ENCODE data around the gene FOXN3. TPM values are rescaled to one million over a fixed set of nuclear protein-coding genes. Genes with fewer than 3 reads are reported as not detected.
"Not testable (repeated sequence)": the region's sequence is repeated elsewhere in the genome, so short reads cannot be mapped to it uniquely, and the experiment has no call there.

Gene FOXN3
- polyA plus RNA-seq, 1 donor from 2014 or later: 10.3 TPM

DNA sequence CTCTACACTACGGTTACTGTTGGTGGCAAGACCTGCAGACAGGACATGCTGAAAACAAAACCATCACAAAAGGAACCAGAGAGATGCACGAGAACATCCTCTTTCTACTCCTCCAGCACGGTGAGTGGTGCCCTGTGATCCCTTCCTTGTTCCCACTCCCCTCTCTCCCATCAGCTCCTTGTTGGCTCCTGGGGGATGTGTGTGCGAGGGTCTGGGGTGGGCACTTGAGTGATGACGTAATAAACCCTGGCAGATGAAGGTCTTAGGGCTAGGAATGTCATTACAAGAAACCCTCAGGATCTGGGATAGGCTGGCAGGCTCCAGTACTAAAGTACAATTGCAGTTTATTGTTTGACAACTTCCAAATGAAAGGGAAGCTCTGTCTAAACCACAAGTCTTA, 261.5 kb downstream of the FOXN3 start:
- no peaks in the 10 kb centered on the region for H3K27me3 ChIP-seq (ENCODE audit: insufficient read depth, low read depth, low read length)
- no peaks in the 10 kb centered on the region for H3K79me2 ChIP-seq (replicated peaks; ENCODE audit: insufficient read depth, low read length)
- no peaks in the 10 kb centered on the region for H3K9me3 ChIP-seq (ENCODE audit: low read length)
- H3K4me2 ChIP-seq (ENCODE audit: low read length): no peak overlapping the region
- no peak overlapping the region for H3K9ac ChIP-seq (ENCODE audit: low read length)
- no peak overlapping the region for H3K4me3 ChIP-seq (ENCODE audit: low read length)
- no peak overlapping the region for H3K27ac ChIP-seq (ENCODE audit: low read length)
- no peaks in the 10 kb centered on the region for H3K9me2 ChIP-seq (ENCODE audit: insufficient read depth, low read length)
- TF ChIP-seq MXI1 (conservative IDR thresholded peaks at IDR 0.05; ENCODE audit: poor library complexity, severe bottlenecking) (no peak), EZH2 (IDR thresholded peaks at IDR 0.05; ENCODE audit: borderline replicate concordance, insufficient read depth, low read length, poor library complexity, severe bottlenecking) (no peak), RAD21 (conservative IDR thresholded peaks at IDR 0.05) (no peak), POLR2AphosphoS5 (IDR thresholded peaks at IDR 0.05) (no peak), TAF1 (IDR thresholded peaks at IDR 0.05; ENCODE audit: low read depth) (no peak), SMC3 (conservative IDR thresholded peaks at IDR 0.05; ENCODE audit: poor library complexity) (no peak), EP300 (conservative IDR thresholded peaks at IDR 0.05; ENCODE audit: poor library complexity, severe bottlenecking) (no peak)
- TF ChIP-seq, protein P1, sequence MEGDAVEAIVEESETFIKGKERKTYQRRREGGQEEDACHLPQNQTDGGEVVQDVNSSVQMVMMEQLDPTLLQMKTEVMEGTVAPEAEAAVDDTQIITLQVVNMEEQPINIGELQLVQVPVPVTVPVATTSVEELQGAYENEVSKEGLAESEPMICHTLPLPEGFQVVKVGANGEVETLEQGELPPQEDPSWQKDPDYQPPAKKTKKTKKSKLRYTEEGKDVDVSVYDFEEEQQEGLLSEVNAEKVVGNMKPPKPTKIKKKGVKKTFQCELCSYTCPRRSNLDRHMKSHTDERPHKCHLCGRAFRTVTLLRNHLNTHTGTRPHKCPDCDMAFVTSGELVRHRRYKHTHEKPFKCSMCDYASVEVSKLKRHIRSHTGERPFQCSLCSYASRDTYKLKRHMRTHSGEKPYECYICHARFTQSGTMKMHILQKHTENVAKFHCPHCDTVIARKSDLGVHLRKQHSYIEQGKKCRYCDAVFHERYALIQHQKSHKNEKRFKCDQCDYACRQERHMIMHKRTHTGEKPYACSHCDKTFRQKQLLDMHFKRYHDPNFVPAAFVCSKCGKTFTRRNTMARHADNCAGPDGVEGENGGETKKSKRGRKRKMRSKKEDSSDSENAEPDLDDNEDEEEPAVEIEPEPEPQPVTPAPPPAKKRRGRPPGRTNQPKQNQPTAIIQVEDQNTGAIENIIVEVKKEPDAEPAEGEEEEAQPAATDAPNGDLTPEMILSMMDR (IDR thresholded peaks at IDR 0.05; ENCODE audit: poor library complexity, severe bottlenecking): no peak
- TF ChIP-seq, protein P2, sequence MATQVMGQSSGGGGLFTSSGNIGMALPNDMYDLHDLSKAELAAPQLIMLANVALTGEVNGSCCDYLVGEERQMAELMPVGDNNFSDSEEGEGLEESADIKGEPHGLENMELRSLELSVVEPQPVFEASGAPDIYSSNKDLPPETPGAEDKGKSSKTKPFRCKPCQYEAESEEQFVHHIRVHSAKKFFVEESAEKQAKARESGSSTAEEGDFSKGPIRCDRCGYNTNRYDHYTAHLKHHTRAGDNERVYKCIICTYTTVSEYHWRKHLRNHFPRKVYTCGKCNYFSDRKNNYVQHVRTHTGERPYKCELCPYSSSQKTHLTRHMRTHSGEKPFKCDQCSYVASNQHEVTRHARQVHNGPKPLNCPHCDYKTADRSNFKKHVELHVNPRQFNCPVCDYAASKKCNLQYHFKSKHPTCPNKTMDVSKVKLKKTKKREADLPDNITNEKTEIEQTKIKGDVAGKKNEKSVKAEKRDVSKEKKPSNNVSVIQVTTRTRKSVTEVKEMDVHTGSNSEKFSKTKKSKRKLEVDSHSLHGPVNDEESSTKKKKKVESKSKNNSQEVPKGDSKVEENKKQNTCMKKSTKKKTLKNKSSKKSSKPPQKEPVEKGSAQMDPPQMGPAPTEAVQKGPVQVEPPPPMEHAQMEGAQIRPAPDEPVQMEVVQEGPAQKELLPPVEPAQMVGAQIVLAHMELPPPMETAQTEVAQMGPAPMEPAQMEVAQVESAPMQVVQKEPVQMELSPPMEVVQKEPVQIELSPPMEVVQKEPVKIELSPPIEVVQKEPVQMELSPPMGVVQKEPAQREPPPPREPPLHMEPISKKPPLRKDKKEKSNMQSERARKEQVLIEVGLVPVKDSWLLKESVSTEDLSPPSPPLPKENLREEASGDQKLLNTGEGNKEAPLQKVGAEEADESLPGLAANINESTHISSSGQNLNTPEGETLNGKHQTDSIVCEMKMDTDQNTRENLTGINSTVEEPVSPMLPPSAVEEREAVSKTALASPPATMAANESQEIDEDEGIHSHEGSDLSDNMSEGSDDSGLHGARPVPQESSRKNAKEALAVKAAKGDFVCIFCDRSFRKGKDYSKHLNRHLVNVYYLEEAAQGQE (IDR thresholded peaks at IDR 0.05; ENCODE audit: borderline replicate concordance): no peak
- no peaks in the 10 kb centered on the region for H4K20me1 ChIP-seq (ENCODE audit: insufficient read depth)
- H3K36me3 ChIP-seq (ENCODE audit: insufficient read depth, low read length): no peaks in the 10 kb centered on the region
- H3F3A ChIP-seq (ENCODE audit: insufficient read depth, low read length, poor library complexity, severe bottlenecking): no peaks in the 10 kb centered on the region
- H2AFZ ChIP-seq (ENCODE audit: low read depth, low read length): no peak overlapping the region

DNA sequence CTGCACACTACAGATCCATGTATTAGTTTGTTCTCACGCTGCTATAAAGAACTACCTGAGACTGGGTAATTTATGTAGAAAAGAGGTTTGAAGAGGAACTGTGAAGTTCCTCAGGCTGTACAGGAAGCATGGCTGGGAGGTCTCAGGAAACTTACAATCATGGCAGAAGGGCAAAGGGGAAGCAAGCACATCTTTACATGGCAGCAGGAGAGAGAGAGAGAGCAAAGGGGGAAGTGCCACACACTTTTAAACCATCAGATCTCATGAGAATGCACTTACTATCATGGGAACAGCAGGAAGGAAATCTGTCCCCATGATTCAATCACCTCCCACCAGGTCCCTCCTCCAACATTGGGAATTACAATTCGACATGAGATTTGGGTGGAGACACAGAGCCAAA, 265.3 kb downstream of the FOXN3 start:
- not testable (repeated sequence) for H2AFZ ChIP-seq (ENCODE audit: low read depth, low read length); H3K9me3 ChIP-seq (ENCODE audit: low read length); H3K36me3 ChIP-seq (ENCODE audit: insufficient read depth, low read length); H3K27me3 ChIP-seq (ENCODE audit: insufficient read depth, low read depth, low read length); H3K9me2 ChIP-seq (ENCODE audit: insufficient read depth, low read length); H3K4me3 ChIP-seq (ENCODE audit: low read length); H3K79me2 ChIP-seq (replicated peaks; ENCODE audit: insufficient read depth, low read length); H4K20me1 ChIP-seq (ENCODE audit: insufficient read depth); H3K9ac ChIP-seq (ENCODE audit: low read length); H3K4me2 ChIP-seq (ENCODE audit: low read length); H3F3A ChIP-seq (ENCODE audit: insufficient read depth, low read length, poor library complexity, severe bottlenecking); H3K27ac ChIP-seq (ENCODE audit: low read length)

GRCh38 chr14:89146274-89146673, 270.8 kb downstream of the FOXN3 start:
- H3K36me3 ChIP-seq (ENCODE audit: insufficient read depth, low read length): no peaks in the 10 kb centered on the region
- no peaks in the 10 kb centered on the region for H3K9me3 ChIP-seq (ENCODE audit: low read length)
- no peaks in the 10 kb centered on the region for H3K27me3 ChIP-seq (ENCODE audit: insufficient read depth, low read depth, low read length)
- H3K9ac ChIP-seq (ENCODE audit: low read length): no peak overlapping the region
- TF ChIP-seq RAD21 (conservative IDR thresholded peaks at IDR 0.05) (no peak), MXI1 (conservative IDR thresholded peaks at IDR 0.05; ENCODE audit: poor library complexity, severe bottlenecking) (no peak), EZH2 (IDR thresholded peaks at IDR 0.05; ENCODE audit: borderline replicate concordance, insufficient read depth, low read length, poor library complexity, severe bottlenecking) (no peak), TAF1 (IDR thresholded peaks at IDR 0.05; ENCODE audit: low read depth) (no peak), POLR2AphosphoS5 (IDR thresholded peaks at IDR 0.05) (no peak), EP300 (conservative IDR thresholded peaks at IDR 0.05; ENCODE audit: poor library complexity, severe bottlenecking) (no peak), SMC3 (conservative IDR thresholded peaks at IDR 0.05; ENCODE audit: poor library complexity) (no peak)
- TF ChIP-seq, protein P2 (IDR thresholded peaks at IDR 0.05; ENCODE audit: borderline replicate concordance): no peak
- TF ChIP-seq, protein P1 (IDR thresholded peaks at IDR 0.05; ENCODE audit: poor library complexity, severe bottlenecking): no peak
- no peak overlapping the region for H3K4me3 ChIP-seq (ENCODE audit: low read length)
- no peak overlapping the region for H3K4me2 ChIP-seq (ENCODE audit: low read length)
- H2AFZ ChIP-seq (ENCODE audit: low read depth, low read length): no peak overlapping the region
- no peaks in the 10 kb centered on the region for H4K20me1 ChIP-seq (ENCODE audit: insufficient read depth)
- no peaks in the 10 kb centered on the region for H3F3A ChIP-seq (ENCODE audit: insufficient read depth, low read length, poor library complexity, severe bottlenecking)
- no peak overlapping the region for H3K27ac ChIP-seq (ENCODE audit: low read length)
- no peaks in the 10 kb centered on the region for H3K9me2 ChIP-seq (ENCODE audit: insufficient read depth, low read length)
- H3K79me2 ChIP-seq (replicated peaks; ENCODE audit: insufficient read depth, low read length): no peaks in the 10 kb centered on the region

All from neural cell (in vitro differentiated cells).